Gastrocnemius medialis (tissue), 4 donors: ENCODE results near the gene MCAM.
A peak's percentile ranks its signal among the peaks of the same experiment; 100 is the strongest.

Experiments used
- POLR2A ChIP-seq, 2 donors: fragments of 450-650 bp; IDR thresholded peaks; one replicate each; pipeline ENCODE4 v1.6.1; 2017; ENCODE audit warnings: antibody characterized with exemption in 2 of 2, mild to moderate bottlenecking in 2 of 2, moderate library complexity in 2 of 2
- TF ChIP-seq, protein P1 (sequence below), 5 experiments: fragments of 450-650 bp in 3 of 5; fragments of 200-600 bp in 2 of 5; sonication (generic) in 2 of 5; IDR thresholded peaks in 4 of 5; conservative IDR thresholded peaks in 1 of 5; 1 replicate in 4 of 5; 2 replicates in 1 of 5; pipeline ENCODE4 v1.5.1; 2016 to 2019; ENCODE audit warnings: antibody characterized with exemption in 5 of 5, mild to moderate bottlenecking in 3 of 5, moderate library complexity in 3 of 5

GRCh38 chr11:119365071-119365591, 48.2 kb upstream of the MCAM start:
- TF ChIP-seq, protein P1, sequence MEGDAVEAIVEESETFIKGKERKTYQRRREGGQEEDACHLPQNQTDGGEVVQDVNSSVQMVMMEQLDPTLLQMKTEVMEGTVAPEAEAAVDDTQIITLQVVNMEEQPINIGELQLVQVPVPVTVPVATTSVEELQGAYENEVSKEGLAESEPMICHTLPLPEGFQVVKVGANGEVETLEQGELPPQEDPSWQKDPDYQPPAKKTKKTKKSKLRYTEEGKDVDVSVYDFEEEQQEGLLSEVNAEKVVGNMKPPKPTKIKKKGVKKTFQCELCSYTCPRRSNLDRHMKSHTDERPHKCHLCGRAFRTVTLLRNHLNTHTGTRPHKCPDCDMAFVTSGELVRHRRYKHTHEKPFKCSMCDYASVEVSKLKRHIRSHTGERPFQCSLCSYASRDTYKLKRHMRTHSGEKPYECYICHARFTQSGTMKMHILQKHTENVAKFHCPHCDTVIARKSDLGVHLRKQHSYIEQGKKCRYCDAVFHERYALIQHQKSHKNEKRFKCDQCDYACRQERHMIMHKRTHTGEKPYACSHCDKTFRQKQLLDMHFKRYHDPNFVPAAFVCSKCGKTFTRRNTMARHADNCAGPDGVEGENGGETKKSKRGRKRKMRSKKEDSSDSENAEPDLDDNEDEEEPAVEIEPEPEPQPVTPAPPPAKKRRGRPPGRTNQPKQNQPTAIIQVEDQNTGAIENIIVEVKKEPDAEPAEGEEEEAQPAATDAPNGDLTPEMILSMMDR (IDR thresholded peaks at IDR 0.05 in 4 of 5, conservative IDR thresholded peaks at IDR 0.05 in 1 of 5) = peak in 3 of 5 experiments; percentile 37 to 54 (median 42)
- peak; percentile 59 to 66 for TF ChIP-seq POLR2A (IDR thresholded peaks at IDR 0.05)
